ENCODE data around the gene MED27.

DNA sequence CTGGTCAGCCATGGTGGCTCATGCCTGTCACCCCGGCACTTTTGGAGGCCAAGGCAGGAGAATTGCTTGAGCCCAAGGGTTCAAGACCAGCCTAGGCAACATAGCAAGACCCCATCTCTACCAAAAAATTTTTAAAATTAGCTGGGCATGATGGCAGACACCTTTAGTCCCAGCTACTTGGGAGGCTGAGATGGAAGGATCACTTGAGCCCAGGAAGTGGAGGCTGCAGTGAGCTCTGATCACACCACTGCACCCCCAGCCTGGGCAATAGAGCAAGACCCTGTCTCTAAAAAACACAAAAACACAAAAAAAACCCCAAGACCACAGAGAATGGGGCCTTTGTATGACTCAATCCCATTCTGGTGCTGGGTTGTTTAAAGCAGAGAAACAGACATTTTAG is 44.0 kb downstream of the MED27 start:
- TF ChIP-seq, protein P1, sequence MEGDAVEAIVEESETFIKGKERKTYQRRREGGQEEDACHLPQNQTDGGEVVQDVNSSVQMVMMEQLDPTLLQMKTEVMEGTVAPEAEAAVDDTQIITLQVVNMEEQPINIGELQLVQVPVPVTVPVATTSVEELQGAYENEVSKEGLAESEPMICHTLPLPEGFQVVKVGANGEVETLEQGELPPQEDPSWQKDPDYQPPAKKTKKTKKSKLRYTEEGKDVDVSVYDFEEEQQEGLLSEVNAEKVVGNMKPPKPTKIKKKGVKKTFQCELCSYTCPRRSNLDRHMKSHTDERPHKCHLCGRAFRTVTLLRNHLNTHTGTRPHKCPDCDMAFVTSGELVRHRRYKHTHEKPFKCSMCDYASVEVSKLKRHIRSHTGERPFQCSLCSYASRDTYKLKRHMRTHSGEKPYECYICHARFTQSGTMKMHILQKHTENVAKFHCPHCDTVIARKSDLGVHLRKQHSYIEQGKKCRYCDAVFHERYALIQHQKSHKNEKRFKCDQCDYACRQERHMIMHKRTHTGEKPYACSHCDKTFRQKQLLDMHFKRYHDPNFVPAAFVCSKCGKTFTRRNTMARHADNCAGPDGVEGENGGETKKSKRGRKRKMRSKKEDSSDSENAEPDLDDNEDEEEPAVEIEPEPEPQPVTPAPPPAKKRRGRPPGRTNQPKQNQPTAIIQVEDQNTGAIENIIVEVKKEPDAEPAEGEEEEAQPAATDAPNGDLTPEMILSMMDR (IDR thresholded peaks at IDR 0.05): no peak
- TF ChIP-seq POLR2AphosphoS5 (IDR thresholded peaks at IDR 0.05) (no peak), POLR2A (IDR thresholded peaks at IDR 0.05) (no peak)
